Renal cortex interstitium (tissue), 11 donors: ENCODE results near the gene MYCN. TPM values are rescaled to one million over a fixed set of nuclear protein-coding genes. Genes with fewer than 3 reads are reported as not detected.
"Not testable (repeated sequence)": the region's sequence is repeated elsewhere in the genome, so short reads cannot be mapped to it uniquely, and the experiment has no call there.

Source experiments
- DNase-seq, 11 donors: peaks; one replicate each; pipeline ENCODE4 v3.0.0-alpha.2; 2013; ENCODE audit warnings: low read depth in 9 of 11, low spot score in 4 of 11; ENCODE audit errors: extremely low read depth in 1 of 11
- polyA plus RNA-seq, 3 donors: library from polyadenylated mRNA; unstranded; fragments of 120-200 nt; gene quantifications; one replicate each; pipeline ENCODE4 v1.2.1, GENCODE V29; 2013; ENCODE audit not compliant: insufficient read length in 3 of 3

Gene MYCN
- polyA plus RNA-seq, 3 donors = 33.5 to 38.3 (median 34.4) TPM

DNA sequence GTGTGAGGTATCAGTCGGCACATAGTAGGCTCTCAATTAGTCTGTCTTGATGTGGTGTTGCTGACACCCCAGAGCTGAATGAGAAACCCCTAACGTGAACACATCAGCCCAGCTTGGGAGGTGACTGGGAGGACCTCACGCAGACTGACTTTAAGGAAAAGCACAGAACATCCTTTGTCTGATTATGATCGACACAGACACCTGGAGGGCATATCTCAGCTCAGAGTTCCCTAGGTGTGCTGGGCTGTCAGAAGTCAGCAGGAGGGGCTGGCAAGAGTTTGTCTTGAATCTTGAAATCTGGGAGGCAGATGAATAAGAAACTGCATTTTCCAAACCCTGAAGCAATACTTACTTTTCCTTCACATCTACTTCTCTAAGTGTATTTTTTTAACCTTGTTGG, 16.8 kb upstream of the MYCN start:
- DNase-seq = no peak

GRCh38 chr2:15925819-15926218, 14.5 kb upstream of the MYCN start:
- DNase-seq = no peak

DNA sequence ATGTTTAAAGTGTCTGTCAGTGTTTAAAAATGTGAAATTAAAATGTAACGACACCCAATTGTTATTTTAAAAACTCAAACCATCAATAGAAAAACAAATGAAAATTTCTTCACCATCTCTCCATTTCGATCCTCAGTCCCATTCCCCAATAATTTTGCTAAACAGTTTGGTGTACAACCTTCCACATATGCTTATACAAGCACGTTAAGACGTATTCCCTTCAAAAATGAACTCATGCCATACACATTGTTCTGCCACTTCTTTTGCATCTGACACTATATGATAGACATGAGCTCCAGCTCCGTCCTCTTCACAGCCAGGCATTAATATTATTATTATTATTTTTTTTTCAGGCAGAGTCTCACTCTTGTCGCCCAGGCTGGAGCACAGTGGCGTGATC, 14.1 kb upstream of the MYCN start:
- no peak for DNase-seq

DNA sequence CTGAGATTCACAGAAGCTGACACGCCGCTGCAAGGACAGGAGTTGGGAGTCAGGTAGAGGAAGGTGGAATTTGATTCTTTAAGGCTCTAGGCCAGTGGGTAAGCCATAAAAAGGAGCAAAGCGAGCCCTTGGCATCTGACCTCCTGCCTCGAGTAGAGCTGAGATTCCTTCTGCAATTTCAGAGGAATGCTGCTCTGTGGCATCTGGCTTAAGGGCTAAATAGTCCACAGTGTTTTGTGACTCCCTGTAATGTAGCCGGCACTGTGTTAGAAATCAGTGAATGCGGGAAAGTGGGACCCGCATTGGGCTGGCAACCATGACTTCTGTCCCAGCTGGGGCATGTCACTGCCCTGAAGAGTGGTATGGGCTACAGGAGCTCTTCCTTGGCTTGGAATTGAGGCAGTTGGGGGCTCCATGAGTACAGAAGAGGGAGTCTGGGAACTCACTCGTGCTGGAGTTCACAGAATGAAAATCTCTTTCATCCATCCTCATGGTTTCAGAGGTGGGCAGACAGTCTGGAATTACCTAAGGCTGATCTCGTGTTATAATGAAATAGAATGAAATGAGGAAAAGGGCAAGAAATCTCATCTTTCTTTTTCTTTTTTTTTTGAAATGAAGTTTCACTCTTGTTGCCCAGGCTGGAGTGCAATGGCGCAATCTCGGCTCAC, 12.7 kb upstream of the MYCN start:
- peak in 1 of 11 donors; percentile 11 for DNase-seq

DNA sequence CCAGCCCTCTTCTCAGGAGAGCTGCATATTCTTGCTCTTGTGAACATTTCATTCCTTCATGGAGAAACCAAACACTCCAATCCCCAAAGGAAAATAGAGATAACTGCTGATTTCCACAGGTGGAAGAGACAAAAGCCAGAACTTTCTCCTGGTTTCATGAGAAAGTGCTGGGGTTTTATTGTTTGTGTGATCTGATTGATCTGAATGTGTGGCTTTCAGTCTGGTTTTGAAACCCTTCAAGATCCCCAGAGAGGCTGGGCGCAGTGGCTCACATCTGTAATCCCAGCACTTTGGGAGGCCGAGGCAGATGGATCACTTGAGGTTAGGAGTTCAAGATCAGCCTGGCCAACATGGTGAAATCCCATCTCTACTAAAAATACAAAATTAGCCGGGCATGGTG, 11.3 kb upstream of the MYCN start:
- not testable (repeated sequence) for DNase-seq

DNA sequence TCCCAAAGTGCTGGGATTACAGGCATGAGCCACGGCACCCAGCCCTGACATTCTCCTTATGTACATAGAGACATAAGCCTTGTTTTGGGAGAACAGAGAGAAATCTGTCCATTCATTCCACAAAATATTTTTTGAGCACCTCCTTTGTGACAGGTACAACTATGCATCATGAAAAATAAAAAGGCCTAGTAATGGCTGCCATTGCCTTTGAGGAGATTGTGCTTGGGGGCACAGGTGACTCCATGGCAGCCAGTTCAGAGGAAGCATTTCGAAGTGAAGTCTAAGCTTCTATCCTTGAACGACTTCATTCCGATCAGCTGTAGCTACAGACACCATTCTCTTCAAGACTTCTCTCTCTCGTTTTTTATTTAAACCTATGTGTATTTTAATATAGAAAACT, 10.5 kb upstream of the MYCN start:
- no peak for DNase-seq

- DNase-seq = no peak
These were observed 9.6 kb upstream of the MYCN start for GRCh38 chr2:15930589-15931318.

GRCh38 chr2:15931319-15931890, 8.9 kb upstream of the MYCN start:
- no peak for DNase-seq

DNA sequence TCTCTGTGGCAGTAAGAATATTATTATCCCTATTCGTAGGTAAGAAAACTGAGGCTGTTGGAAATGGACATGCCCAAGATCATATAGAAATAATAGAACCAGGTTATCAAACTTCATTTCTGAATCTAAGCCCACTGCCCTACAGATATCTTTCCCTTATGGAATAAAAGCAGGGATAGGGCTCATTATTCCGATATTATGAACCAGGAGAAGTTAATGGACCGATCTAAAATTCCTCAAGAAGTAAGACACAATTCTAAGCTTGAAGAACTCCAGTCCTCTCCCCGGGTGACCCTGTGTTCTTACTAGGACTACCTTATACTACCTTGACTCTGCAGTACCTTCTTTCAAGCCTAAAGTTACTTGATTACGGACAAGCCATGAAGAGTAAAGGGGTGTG, 8.4 kb upstream of the MYCN start:
- no peak for DNase-seq

DNA sequence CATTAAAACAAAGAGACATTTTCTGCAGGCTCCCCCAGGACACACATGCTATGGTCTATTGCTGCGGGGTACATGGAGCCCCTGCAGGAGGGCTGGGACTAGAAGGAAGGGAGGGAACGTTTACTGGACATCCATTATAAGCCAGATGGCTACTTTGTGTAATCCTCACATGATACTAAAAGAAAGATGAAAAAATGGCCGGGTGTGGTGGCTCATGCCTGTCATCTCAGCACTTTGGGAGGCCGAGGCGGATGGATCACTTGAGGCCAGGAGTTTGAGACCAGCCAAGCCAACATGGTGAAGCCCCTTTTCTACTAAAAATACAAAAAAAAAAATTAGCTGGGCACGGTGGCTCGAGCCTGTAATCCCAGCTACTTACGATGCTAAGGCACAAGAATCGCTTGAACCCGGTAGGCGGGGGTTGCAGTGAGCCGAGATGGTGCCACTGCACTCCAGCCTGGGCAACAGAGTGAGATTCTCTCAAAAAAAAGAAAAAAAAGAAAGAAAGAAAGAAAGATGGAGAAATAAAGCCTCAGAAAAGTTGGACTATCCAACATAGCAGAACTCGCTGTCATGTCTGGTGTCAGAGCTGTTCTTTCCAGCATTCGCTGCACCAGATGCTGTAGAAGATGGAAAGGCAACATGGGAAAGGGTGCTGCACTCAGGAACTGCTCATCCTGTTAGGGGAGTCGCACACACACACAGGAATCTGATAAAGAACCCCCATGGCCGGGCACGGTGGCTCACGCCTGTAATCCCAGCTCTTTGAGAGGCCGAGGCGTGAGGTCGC, 7.8 kb upstream of the MYCN start:
- DNase-seq = no peak

DNA sequence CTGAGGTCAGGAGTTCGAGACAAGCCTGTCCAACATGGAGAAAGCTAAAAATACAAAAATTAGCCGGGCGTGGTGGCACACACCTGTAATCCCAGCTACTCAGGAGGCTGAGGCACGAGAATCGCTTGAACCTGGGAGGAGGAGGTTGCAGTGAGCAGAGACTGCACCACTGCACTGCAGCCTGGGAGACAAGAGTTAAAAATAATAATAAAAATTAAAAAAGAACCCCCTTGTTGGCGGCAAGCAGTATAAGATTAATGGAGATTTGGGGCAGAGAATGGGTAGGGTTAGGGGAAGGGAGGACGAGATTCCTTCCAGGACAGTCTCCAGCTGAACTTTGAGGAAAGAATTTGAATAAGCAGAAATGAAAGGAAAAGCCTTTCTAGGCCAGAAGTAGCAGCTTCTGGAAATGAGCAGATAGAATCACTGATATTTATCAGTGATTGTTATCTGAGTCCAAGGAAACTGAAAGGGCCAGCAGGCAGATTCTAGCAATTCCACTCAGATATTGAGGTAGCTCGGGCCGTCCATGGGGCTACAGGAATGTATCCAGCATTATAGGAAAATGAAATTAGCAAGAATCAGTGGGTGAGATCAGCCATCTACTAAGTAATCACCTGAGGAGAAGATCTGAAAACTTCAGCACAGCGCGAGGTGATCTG, 7.0 kb upstream of the MYCN start:
- no peak for DNase-seq

GRCh38 chr2:15934291-15934945, 5.9 kb upstream of the MYCN start:
- DNase-seq = no peak

DNA sequence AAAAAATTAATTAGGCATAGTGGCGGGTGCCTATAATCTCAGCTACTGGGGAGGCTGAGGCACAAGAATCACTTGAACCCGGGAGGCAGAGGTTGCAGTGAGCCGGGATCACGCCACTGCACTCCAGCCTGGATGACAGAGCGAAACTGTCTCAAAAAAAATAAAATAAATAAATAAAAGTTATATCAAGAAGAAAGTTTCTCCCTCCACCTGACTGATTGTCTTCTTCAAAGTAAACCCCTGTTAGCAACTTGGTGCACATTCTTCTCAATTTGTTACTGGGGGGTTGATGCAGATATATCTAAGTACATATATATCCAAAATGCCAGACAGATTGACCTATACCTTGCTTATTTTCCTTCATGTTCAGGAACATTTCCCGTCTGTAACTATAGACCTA, 5.2 kb upstream of the MYCN start:
- no peak for DNase-seq

DNA sequence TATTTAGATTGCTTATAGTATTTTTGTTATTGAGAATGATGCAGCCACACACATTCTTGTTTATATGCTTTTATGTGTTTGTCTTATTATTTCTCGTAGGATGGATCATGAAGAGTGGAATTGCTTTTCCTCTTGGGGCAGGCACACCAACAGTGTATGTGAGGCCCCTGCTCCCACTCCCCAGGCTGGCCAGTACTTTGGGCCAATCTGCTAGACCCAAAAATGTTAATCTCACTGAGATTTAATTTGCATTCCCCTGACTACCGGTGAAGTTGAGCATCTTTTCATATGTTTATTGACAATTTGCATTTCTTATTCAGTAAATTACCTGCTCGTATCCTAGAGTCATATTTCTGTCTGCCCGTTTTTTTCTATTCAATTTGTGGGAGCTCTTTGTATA, 4.7 kb upstream of the MYCN start:
- DNase-seq = no peak

- DNase-seq = no peak
These were observed 3.9 kb upstream of the MYCN start for GRCh38 chr2:15936277-15937104.

DNA sequence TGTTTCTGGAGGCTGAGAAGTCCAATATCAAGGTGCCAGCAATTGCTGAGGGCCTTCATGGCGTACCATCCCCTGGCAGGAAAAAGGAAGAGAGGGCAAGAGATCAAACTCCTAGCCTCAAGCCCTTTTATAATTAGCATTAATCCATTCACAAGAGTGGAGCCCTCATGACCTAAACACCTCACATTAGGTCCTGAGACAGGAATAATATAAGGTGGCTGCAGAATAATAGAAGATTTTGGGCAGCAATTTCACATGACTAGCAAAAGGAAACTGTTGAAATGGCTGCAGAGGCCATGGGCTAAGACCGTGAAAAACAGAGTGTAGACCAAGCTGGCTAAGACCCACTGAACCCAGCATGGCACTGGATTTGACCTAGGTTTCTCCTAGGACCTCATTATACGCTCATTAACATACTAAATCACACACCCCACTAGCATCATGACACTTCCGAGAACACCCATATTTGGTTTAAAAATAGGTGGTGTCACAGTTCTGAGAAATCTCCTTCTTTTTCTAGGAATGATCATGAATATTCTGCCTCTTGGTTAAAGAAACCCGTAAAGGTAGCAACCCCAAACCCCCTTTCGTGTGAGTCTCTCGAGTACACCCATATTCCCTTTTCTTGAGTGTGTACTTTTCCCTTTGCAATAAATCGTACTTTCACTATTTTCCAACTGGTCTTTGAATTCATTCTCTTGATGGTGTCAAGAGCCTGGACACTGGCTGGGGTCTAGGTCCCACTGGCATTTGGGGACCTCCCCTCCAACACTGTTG, 3.1 kb upstream of the MYCN start:
- DNase-seq = no peak
